Activated T-helper 1 cell treated with anti-CD3 and anti-CD28 coated beads, Interleukin-2, amount 50 U/mL, for 16 hours (primary cell): ENCODE data around the gene CYB5RL.
A peak's percentile ranks its signal among the peaks of the same experiment; 100 is the strongest.
"Not testable (repeated sequence)": the region's sequence is repeated elsewhere in the genome, so short reads cannot be mapped to it uniquely, and the experiment has no call there.

ENCODE experiments used
- DNase-seq, 2 donors: peaks; one replicate each; pipeline ENCODE4 v3.0.0-alpha.2; 2020; ENCODE audit warnings: low read depth in 1 of 2, low spot score in 1 of 2

The CYB5RL gene

GRCh38 chr1:54199765-54200518 is at the start of gene CYB5RL, which contains the start of gene MRPL37:
CYB5RL (minus strand) TSS chr1:54200030; CDS start chr1:54195616, 4,414 bp downstream.
MRPL37 (plus strand) TSS chr1:54200167; CDS start chr1:54200244, 77 bp downstream.
- DNase-seq: peak; percentile 75 to 85

GRCh38 chr1:54248966-54249365 is 49.1 kb upstream of the CYB5RL start:
- DNase-seq: no peak

- no peak for DNase-seq
These were observed 48.2 kb upstream of the CYB5RL start for GRCh38 chr1:54247863-54248515.

GRCh38 chr1:54246116-54246721 is 46.4 kb upstream of the CYB5RL start:
- DNase-seq: no peak

- no peak for DNase-seq
These were observed 45.7 kb upstream of the CYB5RL start for GRCh38 chr1:54245501-54245900.

- no peak for DNase-seq
These were observed 44.8 kb upstream of the CYB5RL start for GRCh38 chr1:54244655-54245054.

- DNase-seq: no peak
These were observed 43.2 kb upstream of the CYB5RL start for GRCh38 chr1:54243022-54243421.

- DNase-seq: no peak
These were observed 41.5 kb upstream of the CYB5RL start for GRCh38 chr1:54241364-54241763.

GRCh38 chr1:54240741-54241335 is 41.0 kb upstream of the CYB5RL start:
- no peak for DNase-seq

- no peak for DNase-seq
These were observed 39.8 kb upstream of the CYB5RL start for GRCh38 chr1:54239631-54240031.

- no peak for DNase-seq
These were observed 39.2 kb upstream of the CYB5RL start for GRCh38 chr1:54239035-54239383.

- DNase-seq: no peak
These were observed 38.7 kb upstream of the CYB5RL start for GRCh38 chr1:54238353-54239034.

- no peak for DNase-seq
These were observed 37.8 kb upstream of the CYB5RL start for GRCh38 chr1:54237586-54237985.

- DNase-seq: no peak
These were observed 34.5 kb upstream of the CYB5RL start for GRCh38 chr1:54234284-54234683.

GRCh38 chr1:54233196-54233595 is 33.4 kb upstream of the CYB5RL start:
- DNase-seq: not testable (repeated sequence)

- DNase-seq: no peak
These were observed 30.9 kb upstream of the CYB5RL start for GRCh38 chr1:54230507-54231339.

- no peak for DNase-seq
These were observed 29.6 kb upstream of the CYB5RL start for GRCh38 chr1:54229281-54229891.

GRCh38 chr1:54228638-54229079 is 28.8 kb upstream of the CYB5RL start:
- no peak for DNase-seq

GRCh38 chr1:54227891-54228310 is 28.1 kb upstream of the CYB5RL start:
- DNase-seq: no peak

GRCh38 chr1:54227091-54227602 is 27.3 kb upstream of the CYB5RL start:
- DNase-seq: no peak
